GM23338 (cell line): ENCODE results near the gene RNF150.

ENCODE experiments used
- CREB1 ChIP-seq: fragments of 250-450 bp; sonication (Bioruptor Pico); IDR thresholded peaks from 2 replicates; pipeline ENCODE4 v1.5.0; 2020; ENCODE audit warnings: low read depth, mild to moderate bottlenecking, moderate library complexity
- EZH2 ChIP-seq: fragments of 200-600 bp; sonication (generic); IDR thresholded peaks from one replicate; pipeline ENCODE4 v1.8.0; 2017; ENCODE audit warnings: antibody characterized with exemption, mild to moderate bottlenecking, low read depth; ENCODE audit not compliant: unreplicated experiment
- EZH2phosphoT487 ChIP-seq: fragments of 200-600 bp; sonication (generic); IDR thresholded peaks from one replicate; pipeline ENCODE4 v1.8.1; 2018; ENCODE audit warnings: antibody characterized with exemption; ENCODE audit not compliant: unreplicated experiment
- JUNB ChIP-seq: IDR thresholded peaks from one replicate; pipeline ENCODE4 v1.6.1; 2016; ENCODE audit warnings: antibody characterized with exemption; ENCODE audit not compliant: unreplicated experiment
- NANOG ChIP-seq: IDR thresholded peaks from 2 replicates; pipeline ENCODE4 v1.6.1; 2016; ENCODE audit warnings: antibody characterized with exemption, borderline replicate concordance
- POLR2AphosphoS5 ChIP-seq: IDR thresholded peaks from 2 replicates; pipeline ENCODE4 v1.6.1; 2016; ENCODE audit warnings: antibody characterized with exemption, low read depth
- STAT1 ChIP-seq: IDR thresholded peaks from one replicate; pipeline ENCODE4 v1.6.1; 2016; ENCODE audit warnings: antibody characterized with exemption; ENCODE audit not compliant: unreplicated experiment
- ZNF114 ChIP-seq: fragments of 250-450 bp; sonication (Bioruptor Pico); IDR thresholded peaks from 2 replicates; pipeline ENCODE4 v1.5.0; 2020; ENCODE audit warnings: mild to moderate bottlenecking, moderate library complexity
- ZNF331 ChIP-seq: fragments of 250-450 bp; sonication (Bioruptor Pico); IDR thresholded peaks from 2 replicates; pipeline ENCODE4 v1.5.0; 2020; ENCODE audit warnings: low read depth, mild to moderate bottlenecking, moderate library complexity
- TF ChIP-seq, protein P1 (sequence below): IDR thresholded peaks from one replicate; pipeline ENCODE4 v1.6.1; 2018; ENCODE audit warnings: antibody characterized with exemption; ENCODE audit not compliant: unreplicated experiment
- TF ChIP-seq, protein P2 (sequence below), 2 experiments: fragments of 200-600 bp in 1 of 2; sonication (generic) in 1 of 2; conservative IDR thresholded peaks; 2 replicates each; pipeline versions ENCODE4 v1.5.1 to v1.6.1; 2016 to 2017; ENCODE audit warnings: antibody characterized with exemption in 2 of 2, low read depth in 2 of 2, mild to moderate bottlenecking in 2 of 2, moderate library complexity in 1 of 2
- TF ChIP-seq, protein P3 (sequence below): IDR thresholded peaks from 2 replicates; pipeline ENCODE4 v1.6.1; 2016; ENCODE audit warnings: antibody characterized with exemption
- TF ChIP-seq, protein P4 (sequence below): fragments of 250-450 bp; sonication (Bioruptor Pico); IDR thresholded peaks from 2 replicates; pipeline ENCODE4 v1.5.0; 2020; ENCODE audit warnings: mild to moderate bottlenecking, moderate library complexity

GRCh38 chr4:141077611-141078225 lies 55.6 kb downstream of the RNF150 start:
- TF ChIP-seq POLR2AphosphoS5 (no peak), EZH2 (no peak), ZNF114 (CRISPR knock-in tag) (no peak), STAT1 (no peak), JUNB (no peak), EZH2phosphoT487 (no peak), NANOG (no peak), ZNF331 (CRISPR knock-in tag) (no peak), CREB1 (CRISPR knock-in tag) (no peak)
- TF ChIP-seq, protein P1, sequence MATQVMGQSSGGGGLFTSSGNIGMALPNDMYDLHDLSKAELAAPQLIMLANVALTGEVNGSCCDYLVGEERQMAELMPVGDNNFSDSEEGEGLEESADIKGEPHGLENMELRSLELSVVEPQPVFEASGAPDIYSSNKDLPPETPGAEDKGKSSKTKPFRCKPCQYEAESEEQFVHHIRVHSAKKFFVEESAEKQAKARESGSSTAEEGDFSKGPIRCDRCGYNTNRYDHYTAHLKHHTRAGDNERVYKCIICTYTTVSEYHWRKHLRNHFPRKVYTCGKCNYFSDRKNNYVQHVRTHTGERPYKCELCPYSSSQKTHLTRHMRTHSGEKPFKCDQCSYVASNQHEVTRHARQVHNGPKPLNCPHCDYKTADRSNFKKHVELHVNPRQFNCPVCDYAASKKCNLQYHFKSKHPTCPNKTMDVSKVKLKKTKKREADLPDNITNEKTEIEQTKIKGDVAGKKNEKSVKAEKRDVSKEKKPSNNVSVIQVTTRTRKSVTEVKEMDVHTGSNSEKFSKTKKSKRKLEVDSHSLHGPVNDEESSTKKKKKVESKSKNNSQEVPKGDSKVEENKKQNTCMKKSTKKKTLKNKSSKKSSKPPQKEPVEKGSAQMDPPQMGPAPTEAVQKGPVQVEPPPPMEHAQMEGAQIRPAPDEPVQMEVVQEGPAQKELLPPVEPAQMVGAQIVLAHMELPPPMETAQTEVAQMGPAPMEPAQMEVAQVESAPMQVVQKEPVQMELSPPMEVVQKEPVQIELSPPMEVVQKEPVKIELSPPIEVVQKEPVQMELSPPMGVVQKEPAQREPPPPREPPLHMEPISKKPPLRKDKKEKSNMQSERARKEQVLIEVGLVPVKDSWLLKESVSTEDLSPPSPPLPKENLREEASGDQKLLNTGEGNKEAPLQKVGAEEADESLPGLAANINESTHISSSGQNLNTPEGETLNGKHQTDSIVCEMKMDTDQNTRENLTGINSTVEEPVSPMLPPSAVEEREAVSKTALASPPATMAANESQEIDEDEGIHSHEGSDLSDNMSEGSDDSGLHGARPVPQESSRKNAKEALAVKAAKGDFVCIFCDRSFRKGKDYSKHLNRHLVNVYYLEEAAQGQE: no peak
- TF ChIP-seq, protein P2, sequence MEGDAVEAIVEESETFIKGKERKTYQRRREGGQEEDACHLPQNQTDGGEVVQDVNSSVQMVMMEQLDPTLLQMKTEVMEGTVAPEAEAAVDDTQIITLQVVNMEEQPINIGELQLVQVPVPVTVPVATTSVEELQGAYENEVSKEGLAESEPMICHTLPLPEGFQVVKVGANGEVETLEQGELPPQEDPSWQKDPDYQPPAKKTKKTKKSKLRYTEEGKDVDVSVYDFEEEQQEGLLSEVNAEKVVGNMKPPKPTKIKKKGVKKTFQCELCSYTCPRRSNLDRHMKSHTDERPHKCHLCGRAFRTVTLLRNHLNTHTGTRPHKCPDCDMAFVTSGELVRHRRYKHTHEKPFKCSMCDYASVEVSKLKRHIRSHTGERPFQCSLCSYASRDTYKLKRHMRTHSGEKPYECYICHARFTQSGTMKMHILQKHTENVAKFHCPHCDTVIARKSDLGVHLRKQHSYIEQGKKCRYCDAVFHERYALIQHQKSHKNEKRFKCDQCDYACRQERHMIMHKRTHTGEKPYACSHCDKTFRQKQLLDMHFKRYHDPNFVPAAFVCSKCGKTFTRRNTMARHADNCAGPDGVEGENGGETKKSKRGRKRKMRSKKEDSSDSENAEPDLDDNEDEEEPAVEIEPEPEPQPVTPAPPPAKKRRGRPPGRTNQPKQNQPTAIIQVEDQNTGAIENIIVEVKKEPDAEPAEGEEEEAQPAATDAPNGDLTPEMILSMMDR (conservative IDR thresholded peaks at IDR 0.05; ENCODE audit: low read depth in 2 of 2): no peak
- TF ChIP-seq, protein P3, sequence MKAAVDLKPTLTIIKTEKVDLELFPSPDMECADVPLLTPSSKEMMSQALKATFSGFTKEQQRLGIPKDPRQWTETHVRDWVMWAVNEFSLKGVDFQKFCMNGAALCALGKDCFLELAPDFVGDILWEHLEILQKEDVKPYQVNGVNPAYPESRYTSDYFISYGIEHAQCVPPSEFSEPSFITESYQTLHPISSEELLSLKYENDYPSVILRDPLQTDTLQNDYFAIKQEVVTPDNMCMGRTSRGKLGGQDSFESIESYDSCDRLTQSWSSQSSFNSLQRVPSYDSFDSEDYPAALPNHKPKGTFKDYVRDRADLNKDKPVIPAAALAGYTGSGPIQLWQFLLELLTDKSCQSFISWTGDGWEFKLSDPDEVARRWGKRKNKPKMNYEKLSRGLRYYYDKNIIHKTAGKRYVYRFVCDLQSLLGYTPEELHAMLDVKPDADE: no peak
- TF ChIP-seq, protein P4, sequence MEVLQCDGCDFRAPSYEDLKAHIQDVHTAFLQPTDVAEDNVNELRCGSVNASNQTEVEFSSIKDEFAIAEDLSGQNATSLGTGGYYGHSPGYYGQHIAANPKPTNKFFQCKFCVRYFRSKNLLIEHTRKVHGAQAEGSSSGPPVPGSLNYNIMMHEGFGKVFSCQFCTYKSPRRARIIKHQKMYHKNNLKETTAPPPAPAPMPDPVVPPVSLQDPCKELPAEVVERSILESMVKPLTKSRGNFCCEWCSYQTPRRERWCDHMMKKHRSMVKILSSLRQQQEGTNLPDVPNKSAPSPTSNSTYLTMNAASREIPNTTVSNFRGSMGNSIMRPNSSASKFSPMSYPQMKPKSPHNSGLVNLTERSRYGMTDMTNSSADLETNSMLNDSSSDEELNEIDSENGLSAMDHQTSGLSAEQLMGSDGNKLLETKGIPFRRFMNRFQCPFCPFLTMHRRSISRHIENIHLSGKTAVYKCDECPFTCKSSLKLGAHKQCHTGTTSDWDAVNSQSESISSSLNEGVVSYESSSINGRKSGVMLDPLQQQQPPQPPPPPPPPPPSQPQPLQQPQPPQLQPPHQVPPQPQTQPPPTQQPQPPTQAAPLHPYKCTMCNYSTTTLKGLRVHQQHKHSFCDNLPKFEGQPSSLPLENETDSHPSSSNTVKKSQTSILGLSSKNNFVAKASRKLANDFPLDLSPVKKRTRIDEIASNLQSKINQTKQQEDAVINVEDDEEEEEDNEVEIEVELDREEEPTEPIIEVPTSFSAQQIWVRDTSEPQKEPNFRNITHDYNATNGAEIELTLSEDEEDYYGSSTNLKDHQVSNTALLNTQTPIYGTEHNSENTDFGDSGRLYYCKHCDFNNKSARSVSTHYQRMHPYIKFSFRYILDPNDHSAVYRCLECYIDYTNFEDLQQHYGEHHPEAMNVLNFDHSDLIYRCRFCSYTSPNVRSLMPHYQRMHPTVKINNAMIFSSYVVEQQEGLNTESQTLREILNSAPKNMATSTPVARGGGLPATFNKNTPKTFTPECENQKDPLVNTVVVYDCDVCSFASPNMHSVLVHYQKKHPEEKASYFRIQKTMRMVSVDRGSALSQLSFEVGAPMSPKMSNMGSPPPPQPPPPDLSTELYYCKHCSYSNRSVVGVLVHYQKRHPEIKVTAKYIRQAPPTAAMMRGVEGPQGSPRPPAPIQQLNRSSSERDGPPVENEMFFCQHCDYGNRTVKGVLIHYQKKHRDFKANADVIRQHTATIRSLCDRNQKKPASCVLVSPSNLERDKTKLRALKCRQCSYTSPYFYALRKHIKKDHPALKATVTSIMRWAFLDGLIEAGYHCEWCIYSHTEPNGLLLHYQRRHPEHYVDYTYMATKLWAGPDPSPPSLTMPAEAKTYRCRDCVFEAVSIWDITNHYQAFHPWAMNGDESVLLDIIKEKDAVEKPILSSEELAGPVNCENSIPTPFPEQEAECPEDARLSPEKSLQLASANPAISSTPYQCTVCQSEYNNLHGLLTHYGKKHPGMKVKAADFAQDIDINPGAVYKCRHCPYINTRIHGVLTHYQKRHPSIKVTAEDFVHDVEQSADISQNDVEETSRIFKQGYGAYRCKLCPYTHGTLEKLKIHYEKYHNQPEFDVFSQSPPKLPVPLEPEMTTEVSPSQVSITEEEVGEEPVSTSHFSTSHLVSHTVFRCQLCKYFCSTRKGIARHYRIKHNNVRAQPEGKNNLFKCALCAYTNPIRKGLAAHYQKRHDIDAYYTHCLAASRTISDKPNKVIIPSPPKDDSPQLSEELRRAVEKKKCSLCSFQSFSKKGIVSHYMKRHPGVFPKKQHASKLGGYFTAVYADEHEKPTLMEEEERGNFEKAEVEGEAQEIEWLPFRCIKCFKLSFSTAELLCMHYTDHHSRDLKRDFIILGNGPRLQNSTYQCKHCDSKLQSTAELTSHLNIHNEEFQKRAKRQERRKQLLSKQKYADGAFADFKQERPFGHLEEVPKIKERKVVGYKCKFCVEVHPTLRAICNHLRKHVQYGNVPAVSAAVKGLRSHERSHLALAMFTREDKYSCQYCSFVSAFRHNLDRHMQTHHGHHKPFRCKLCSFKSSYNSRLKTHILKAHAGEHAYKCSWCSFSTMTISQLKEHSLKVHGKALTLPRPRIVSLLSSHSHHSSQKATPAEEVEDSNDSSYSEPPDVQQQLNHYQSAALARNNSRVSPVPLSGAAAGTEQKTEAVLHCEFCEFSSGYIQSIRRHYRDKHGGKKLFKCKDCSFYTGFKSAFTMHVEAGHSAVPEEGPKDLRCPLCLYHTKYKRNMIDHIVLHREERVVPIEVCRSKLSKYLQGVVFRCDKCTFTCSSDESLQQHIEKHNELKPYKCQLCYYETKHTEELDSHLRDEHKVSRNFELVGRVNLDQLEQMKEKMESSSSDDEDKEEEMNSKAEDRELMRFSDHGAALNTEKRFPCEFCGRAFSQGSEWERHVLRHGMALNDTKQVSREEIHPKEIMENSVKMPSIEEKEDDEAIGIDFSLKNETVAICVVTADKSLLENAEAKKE (CRISPR knock-in tag): no peak
